IMR-90 (cell line): ENCODE measurements around the gene LAMA2. TPM values are rescaled to one million over a fixed set of nuclear protein-coding genes. Genes with fewer than 3 reads are reported as not detected.

Experiments used
- ATAC-seq: fragments of 200-7000 bp; cut with Tn5 transposase; 2 replicates; pipeline ENCODE4 v1.9.1; 2020; ENCODE audit warnings: low read depth, mild to moderate bottlenecking, moderate library complexity
- BruUV-seq: library from RNA; stranded (reverse); fragments of 400-500 nt; replicated peaks from 2 replicates; lab custom pipeline; 2021; lab: Mats Ljungman, UMichigan
- CTCF ChIA-PET: fragments of 300-600 bp; formaldehyde crosslinking; extraction: SDS; loops from one replicate; lab custom pipeline; 2021; ENCODE audit warnings: antibody characterized with exemption; lab: Yijun Ruan, JAX
- POLR2A ChIA-PET: fragments of 300-600 bp; sonication (Branson Sonifier 250); formaldehyde crosslinking; loops from one replicate; lab custom pipeline; 2022; ENCODE audit warnings: antibody characterized with exemption; ENCODE audit not compliant: unreplicated experiment; lab: Charles Lee
- DNase-seq: peaks from one replicate; pipeline ENCODE4 v3.0.0; 2013
- H2AFZ ChIP-seq: replicated peaks from 2 replicates; pipeline ENCODE3; 2013; ENCODE audit warnings: low read length, mild to moderate bottlenecking; ENCODE audit not compliant: poor library complexity
- H2AK5ac ChIP-seq: 2 replicates; pipeline ENCODE4 v1.6.1; 2013; ENCODE audit warnings: low read depth, low read length, inconsistent platforms
- H2AK9ac ChIP-seq: replicated peaks from 2 replicates; pipeline ENCODE3; 2013; ENCODE audit warnings: mild to moderate bottlenecking, low read depth, low read length, moderate library complexity; ENCODE audit not compliant: poor library complexity
- H2BK120ac ChIP-seq: 2 replicates; pipeline ENCODE4 v1.6.1; 2013; ENCODE audit warnings: low read depth, low read length, inconsistent platforms
- H2BK15ac ChIP-seq: 3 replicates; pipeline ENCODE4 v1.6.1; 2013; ENCODE audit warnings: low read depth, low read length, inconsistent platforms
- H2BK20ac ChIP-seq: 2 replicates; pipeline ENCODE4 v1.6.1; 2013; ENCODE audit warnings: low read depth, mild to moderate bottlenecking, inconsistent platforms, low read length, moderate library complexity
- H2BK5ac ChIP-seq: 2 replicates; pipeline ENCODE4 v1.6.1; 2013; ENCODE audit warnings: mild to moderate bottlenecking, low read depth, low read length, inconsistent platforms; ENCODE audit not compliant: poor library complexity, severe bottlenecking
- H3K14ac ChIP-seq: replicated peaks from 2 replicates; pipeline ENCODE4 v1.6.1; 2013; ENCODE audit warnings: low read depth, low read length, inconsistent platforms
- H3K18ac ChIP-seq: 2 replicates; pipeline ENCODE4 v1.6.1; 2013; ENCODE audit warnings: low read depth, low read length, control low read depth
- H3K23ac ChIP-seq: 2 replicates; pipeline ENCODE4 v1.6.1; 2013; ENCODE audit warnings: low read depth, low read length, inconsistent platforms
- H3K27ac ChIP-seq: 2 replicates; pipeline ENCODE4 v1.5.1; 2013; ENCODE audit warnings: mild to moderate bottlenecking, control low read depth, low read length; ENCODE audit not compliant: insufficient read depth
- H3K27me3 ChIP-seq: 2 replicates; pipeline ENCODE4 v1.6.1; 2013; ENCODE audit warnings: low read length; ENCODE audit not compliant: control insufficient read depth, insufficient read depth
- H3K36me3 ChIP-seq: 2 replicates; pipeline ENCODE4 v1.6.1; 2013; ENCODE audit warnings: low read length, mixed read lengths; ENCODE audit not compliant: control insufficient read depth, insufficient read depth
- H3K4ac ChIP-seq: 2 replicates; pipeline ENCODE4 v1.6.1; 2013; ENCODE audit warnings: low read depth, low read length, inconsistent platforms
- H3K4me1 ChIP-seq: 2 replicates; pipeline ENCODE4 v1.6.1; 2013; ENCODE audit warnings: low read length, mixed read lengths; ENCODE audit not compliant: control insufficient read depth, insufficient read depth
- H3K4me2 ChIP-seq: 2 replicates; pipeline ENCODE4 v1.6.1; 2013; ENCODE audit warnings: low read depth, mild to moderate bottlenecking, control low read depth, low read length, moderate library complexity
- H3K4me3 ChIP-seq: 2 replicates; pipeline ENCODE4 v1.5.1; 2013; ENCODE audit warnings: low read depth, mild to moderate bottlenecking, control low read depth, low read length, moderate library complexity; ENCODE audit not compliant: insufficient read depth
- H3K56ac ChIP-seq: 2 replicates; pipeline ENCODE4 v1.6.1; 2013; ENCODE audit warnings: low read length, inconsistent platforms; ENCODE audit not compliant: insufficient read depth; ENCODE audit errors: extremely low read depth
- H3K79me1 ChIP-seq, 2 experiments: 2 replicates each; pipeline ENCODE4 v1.6.1; 2013; ENCODE audit warnings: low read length in 2 of 2, inconsistent platforms in 1 of 2, low read depth in 1 of 2
- H3K9ac ChIP-seq: 2 replicates; pipeline ENCODE4 v1.6.1; 2013; ENCODE audit warnings: low read depth, low read length, control low read depth
- H3K9me1 ChIP-seq: 2 replicates; pipeline ENCODE4 v1.6.1; 2013; ENCODE audit warnings: low read length, inconsistent platforms; ENCODE audit not compliant: insufficient read depth
- H3K9me3 ChIP-seq: 2 replicates; pipeline ENCODE4 v1.6.1; 2013; ENCODE audit warnings: low read length; ENCODE audit not compliant: control insufficient read depth, insufficient read depth
- H4K20me1 ChIP-seq: 2 replicates; pipeline ENCODE4 v1.6.1; 2013; ENCODE audit warnings: low read length, inconsistent platforms; ENCODE audit not compliant: insufficient read depth
- H4K5ac ChIP-seq: 2 replicates; pipeline ENCODE4 v1.6.1; 2013; ENCODE audit warnings: mild to moderate bottlenecking, low read depth, low read length, control low read depth
- H4K8ac ChIP-seq, 2 experiments: 2 replicates each; pipeline ENCODE4 v1.6.1; 2013; ENCODE audit warnings: low read depth in 2 of 2, low read length in 2 of 2, control low read depth in 1 of 2, inconsistent platforms in 1 of 2
- H4K91ac ChIP-seq: 2 replicates; pipeline ENCODE4 v1.6.1; 2013; ENCODE audit warnings: low read depth, low read length, inconsistent platforms; ENCODE audit not compliant: insufficient read depth
- BHLHE40 ChIP-seq: fragments of 150-350 bp; IDR thresholded peaks from 2 replicates; pipeline ENCODE4 v1.6.1; 2016; ENCODE audit warnings: mild to moderate bottlenecking, low read depth, low read length
- CEBPB ChIP-seq: IDR thresholded peaks from 2 replicates; pipeline ENCODE4 v1.6.1; 2012; ENCODE audit warnings: low read depth, low read length, improper control_type of control experiment
- CHD1 ChIP-seq: IDR thresholded peaks from 2 replicates; pipeline ENCODE4 v1.6.1; 2012; ENCODE audit warnings: low read depth, low read length, improper control_type of control experiment
- FOS ChIP-seq: fragments of 150-350 bp; IDR thresholded peaks from 2 replicates; pipeline ENCODE4 v1.6.1; 2016; ENCODE audit warnings: low read depth, low read length
- MAFK ChIP-seq: IDR thresholded peaks from 2 replicates; pipeline ENCODE4 v1.6.1; 2012; ENCODE audit warnings: low read depth, low read length, improper control_type of control experiment
- MAZ ChIP-seq: IDR thresholded peaks from 2 replicates; pipeline ENCODE4 v1.6.1; 2012; ENCODE audit warnings: low read depth, mild to moderate bottlenecking, low read length, improper control_type of control experiment, moderate library complexity, borderline replicate concordance
- MXI1 ChIP-seq: IDR thresholded peaks from 2 replicates; pipeline ENCODE4 v1.6.1; 2012; ENCODE audit warnings: low read depth, mild to moderate bottlenecking, low read length, moderate library complexity, borderline replicate concordance
- NFE2L2 ChIP-seq: fragments of 150-350 bp; IDR thresholded peaks from 2 replicates; pipeline ENCODE4 v1.6.1; 2016; ENCODE audit warnings: low read depth, mild to moderate bottlenecking, low read length
- POLR2A ChIP-seq: IDR thresholded peaks from 2 replicates; pipeline ENCODE4 v1.6.1; 2012; ENCODE audit warnings: mild to moderate bottlenecking, low read depth, low read length
- RAD21 ChIP-seq: IDR thresholded peaks from 2 replicates; pipeline ENCODE4 v1.6.1; 2012; ENCODE audit warnings: low read length, improper control_type of control experiment
- RCOR1 ChIP-seq: IDR thresholded peaks from 2 replicates; pipeline ENCODE4 v1.6.1; 2012; ENCODE audit warnings: mild to moderate bottlenecking, low read length, improper control_type of control experiment; ENCODE audit not compliant: insufficient replicate concordance
- RFX5 ChIP-seq: IDR thresholded peaks from 2 replicates; pipeline ENCODE4 v1.8.0; 2012; ENCODE audit warnings: low read depth, mild to moderate bottlenecking, low read length, moderate library complexity
- SMC3 ChIP-seq: fragments of 150-350 bp; IDR thresholded peaks from 2 replicates; pipeline ENCODE4 v1.6.1; 2016; ENCODE audit warnings: low read depth, mild to moderate bottlenecking, antibody characterized with exemption, low read length, moderate library complexity
- WGBS, 2 experiments: methylation state at CpG; one replicate each; pipeline versions ENCODE4 v1.1.5 to v1.1.7; 2013; ENCODE audit warnings: missing lambda C conversion rate in 2 of 2; ENCODE audit not compliant: insufficient read length in 1 of 2; ENCODE audit errors: extremely low coverage in 2 of 2; 5-methylcytosine and 5-hydroxymethylcytosine counted together
- dilution Hi-C: fragments of 300-500 bp; cut with HindIII; formaldehyde crosslinking; loops from one replicate; pipeline ENCODE4 v1.14.3; 2018; ENCODE audit warnings: low sequenced_read_pairs; ENCODE audit not compliant: unreplicated experiment
- in situ Hi-C: fragments of 300-500 bp; cut with MboI; formaldehyde crosslinking; loops from 3 replicates; pipeline ENCODE4 v1.14.3; 2019; ENCODE audit warnings: low sequenced_read_pairs, inconsistent platforms, mixed read lengths
- intact Hi-C: fragments of 100-400 bp; cut with micrococcal nuclease; formaldehyde crosslinking; loops from 2 replicates; pipeline ENCODE4 v1.10.0; 2022
- polyA plus RNA-seq, 3 experiments: library from polyadenylated mRNA; depleted of rRNA; stranded (reverse); fragments of >200 nt; gene quantifications; 2 replicates each; pipeline ENCODE4 v1.2.3, GENCODE V29; 2012; ENCODE audit warnings: low replicate concordance in 1 of 3
- total RNA-seq: library from RNA; depleted of rRNA; stranded (reverse); fragments of >200 nt; gene quantifications from 2 replicates; pipeline ENCODE4 v1.2.3, GENCODE V29; 2012
- TF ChIP-seq, protein P1 (sequence below): fragments of 150-350 bp; IDR thresholded peaks from 2 replicates; pipeline ENCODE4 v1.6.1; 2017; ENCODE audit warnings: mild to moderate bottlenecking, antibody characterized with exemption, low read length, low read depth
- TF ChIP-seq, protein P2 (sequence below): conservative IDR thresholded peaks from 2 replicates; pipeline ENCODE4 v1.5.1; 2012; ENCODE audit warnings: mild to moderate bottlenecking, low read depth, low read length, improper control_type of control experiment
- TF ChIP-seq, protein P3 (sequence below): fragments of 150-350 bp; IDR thresholded peaks from 2 replicates; pipeline ENCODE4 v1.6.1; 2016; ENCODE audit warnings: low read depth, mild to moderate bottlenecking, low read length, moderate library complexity, borderline replicate concordance

Gene LAMA2
- total and polyA plus RNA-seq, 2 of the 4 experiments (the other 2 are of a cell fraction) = 9.9 to 13.3 TPM

DNA sequence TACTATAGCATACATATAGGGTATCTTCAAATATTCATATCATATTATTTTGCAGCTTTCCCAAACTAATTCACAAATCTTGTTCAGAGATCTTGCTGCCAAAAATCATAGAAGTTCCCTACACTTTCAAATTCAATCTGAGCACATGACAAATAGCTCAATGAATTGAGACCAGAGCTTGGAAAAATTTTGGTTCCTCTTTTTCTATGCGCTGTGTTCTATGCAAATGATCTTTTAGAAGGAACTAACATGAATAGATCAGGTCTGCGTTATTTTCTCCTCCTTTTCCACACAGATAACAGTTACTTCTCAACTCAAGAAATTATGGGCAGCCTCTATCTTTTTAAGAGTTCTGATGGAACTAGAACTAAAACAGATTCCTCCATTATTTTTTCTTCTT is 510.7 kb downstream of the LAMA2 start:
- Histone ChIP-seq H4K20me1 (no peaks in the 10 kb centered on the region), H3K9me1 (no peaks in the 10 kb centered on the region), H3K56ac (no peak overlapping the region), H3K4ac (no peak overlapping the region), H2AK9ac (no peak overlapping the region), H3K14ac (no peak overlapping the region), H2BK20ac (no peak overlapping the region), H3K27ac (no peak overlapping the region), H2BK5ac (no peak overlapping the region), H3K36me3 (no peaks in the 10 kb centered on the region), H2AFZ (no peak overlapping the region), H3K23ac (no peak overlapping the region), H3K27me3 (peaks cover 10% of the 10 kb centered on the region), H3K18ac (no peak overlapping the region), H3K4me3 (no peak overlapping the region), H2BK120ac (no peak overlapping the region), H2BK15ac (no peak overlapping the region), H4K8ac (no peak overlapping the region), H4K5ac (no peak overlapping the region), H3K79me1 (no peaks in the 10 kb centered on the region), H4K91ac (no peak overlapping the region), H3K9me3 (no peaks in the 10 kb centered on the region), H3K4me1 (no peaks in the 10 kb centered on the region), H3K9ac (no peak overlapping the region), H3K4me2 (no peak overlapping the region), H2AK5ac (no peak overlapping the region)
- ChIA-PET CTCF (interaction anchor here (0.5 kb wide), 1 partner anchor 126 kb away, joined by 3 read pairs; no protein-coding TSS in a partner anchor), POLR2A (no interaction called here)
- in situ Hi-C loops = no loop called here
- BruUV-seq = no TSS peak
- ATAC-seq (no peak), DNase-seq (no peak)
- dilution Hi-C loops = no loop called here
- intact Hi-C loops = no loop called here
- no peak for TF ChIP-seq RAD21
- TF ChIP-seq MXI1 = no peak
- no peak for TF ChIP-seq MAFK
- TF ChIP-seq, protein P1, sequence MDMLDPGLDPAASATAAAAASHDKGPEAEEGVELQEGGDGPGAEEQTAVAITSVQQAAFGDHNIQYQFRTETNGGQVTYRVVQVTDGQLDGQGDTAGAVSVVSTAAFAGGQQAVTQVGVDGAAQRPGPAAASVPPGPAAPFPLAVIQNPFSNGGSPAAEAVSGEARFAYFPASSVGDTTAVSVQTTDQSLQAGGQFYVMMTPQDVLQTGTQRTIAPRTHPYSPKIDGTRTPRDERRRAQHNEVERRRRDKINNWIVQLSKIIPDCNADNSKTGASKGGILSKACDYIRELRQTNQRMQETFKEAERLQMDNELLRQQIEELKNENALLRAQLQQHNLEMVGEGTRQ = no peak
- TF ChIP-seq, protein P2, sequence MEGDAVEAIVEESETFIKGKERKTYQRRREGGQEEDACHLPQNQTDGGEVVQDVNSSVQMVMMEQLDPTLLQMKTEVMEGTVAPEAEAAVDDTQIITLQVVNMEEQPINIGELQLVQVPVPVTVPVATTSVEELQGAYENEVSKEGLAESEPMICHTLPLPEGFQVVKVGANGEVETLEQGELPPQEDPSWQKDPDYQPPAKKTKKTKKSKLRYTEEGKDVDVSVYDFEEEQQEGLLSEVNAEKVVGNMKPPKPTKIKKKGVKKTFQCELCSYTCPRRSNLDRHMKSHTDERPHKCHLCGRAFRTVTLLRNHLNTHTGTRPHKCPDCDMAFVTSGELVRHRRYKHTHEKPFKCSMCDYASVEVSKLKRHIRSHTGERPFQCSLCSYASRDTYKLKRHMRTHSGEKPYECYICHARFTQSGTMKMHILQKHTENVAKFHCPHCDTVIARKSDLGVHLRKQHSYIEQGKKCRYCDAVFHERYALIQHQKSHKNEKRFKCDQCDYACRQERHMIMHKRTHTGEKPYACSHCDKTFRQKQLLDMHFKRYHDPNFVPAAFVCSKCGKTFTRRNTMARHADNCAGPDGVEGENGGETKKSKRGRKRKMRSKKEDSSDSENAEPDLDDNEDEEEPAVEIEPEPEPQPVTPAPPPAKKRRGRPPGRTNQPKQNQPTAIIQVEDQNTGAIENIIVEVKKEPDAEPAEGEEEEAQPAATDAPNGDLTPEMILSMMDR = no peak
- no peak for TF ChIP-seq CHD1
- TF ChIP-seq MAZ = no peak
- no peak for TF ChIP-seq NFE2L2
- no peak for TF ChIP-seq CEBPB
- TF ChIP-seq RFX5 = no peak
- no peak for TF ChIP-seq SMC3
- no peak for TF ChIP-seq POLR2A
- TF ChIP-seq RCOR1 = no peak
- TF ChIP-seq, protein P3, sequence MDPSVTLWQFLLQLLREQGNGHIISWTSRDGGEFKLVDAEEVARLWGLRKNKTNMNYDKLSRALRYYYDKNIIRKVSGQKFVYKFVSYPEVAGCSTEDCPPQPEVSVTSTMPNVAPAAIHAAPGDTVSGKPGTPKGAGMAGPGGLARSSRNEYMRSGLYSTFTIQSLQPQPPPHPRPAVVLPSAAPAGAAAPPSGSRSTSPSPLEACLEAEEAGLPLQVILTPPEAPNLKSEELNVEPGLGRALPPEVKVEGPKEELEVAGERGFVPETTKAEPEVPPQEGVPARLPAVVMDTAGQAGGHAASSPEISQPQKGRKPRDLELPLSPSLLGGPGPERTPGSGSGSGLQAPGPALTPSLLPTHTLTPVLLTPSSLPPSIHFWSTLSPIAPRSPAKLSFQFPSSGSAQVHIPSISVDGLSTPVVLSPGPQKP = no peak
- no peak for TF ChIP-seq FOS
- TF ChIP-seq BHLHE40 = no peak
- WGBS, 2 experiments = no CpG with 5 or more reads among the region's 2 CpGs
